ENCODE results near the gene ASXL1.
"Not testable (repeated sequence)": the region's sequence is repeated elsewhere in the genome, so short reads cannot be mapped to it uniquely, and the experiment has no call there.

Gene ASXL1

GRCh38 chr20:32368323-32368722, 10.2 kb downstream of the ASXL1 start:
- Histone ChIP-seq H3K4me3 (ENCODE audit: low read depth, low read length) (no peak overlapping the region), H3K36me3 (replicated peaks) (peaks cover 20% of the 10 kb centered on the region), H3K27me3 (replicated peaks) (no peaks in the 10 kb centered on the region), H3K27ac (no peak overlapping the region)
- no peak for TF ChIP-seq CTCF (IDR thresholded peaks at IDR 0.05; ENCODE audit: low read depth, low read length, missing control alignments)
- DNase-seq, result no peak
- in situ Hi-C loops (cut with HindIII; ENCODE audit: low pct_ligation_motif_present, low sequenced_read_pairs), result no loop called here

DNA sequence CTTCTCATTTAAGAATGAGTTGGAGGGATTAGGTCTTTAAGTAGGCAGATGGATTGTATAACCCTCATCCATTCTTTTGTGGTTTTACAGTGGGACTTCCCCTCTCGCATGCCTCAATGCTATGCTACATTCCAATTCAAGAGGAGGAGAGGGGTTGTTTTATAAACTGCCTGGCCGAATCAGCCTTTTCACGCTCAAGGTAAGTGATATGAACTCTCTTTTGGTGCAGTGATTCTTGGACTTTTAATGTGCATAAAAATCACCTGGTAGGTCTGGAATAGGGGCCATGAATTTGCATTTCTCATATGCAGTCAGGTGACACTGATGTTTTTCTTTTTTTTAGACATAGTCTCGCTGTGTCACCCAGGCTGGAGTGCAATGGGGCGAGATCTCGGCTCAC, 10.8 kb downstream of the ASXL1 start:
- in situ Hi-C loops (cut with HindIII; ENCODE audit: low pct_ligation_motif_present, low sequenced_read_pairs), result no loop called here
- H3K27me3 ChIP-seq (replicated peaks), result no peaks in the 10 kb centered on the region
- peaks cover 21% of the 10 kb centered on the region for H3K36me3 ChIP-seq (replicated peaks)
- peak; percentile 42 for DNase-seq
- TF ChIP-seq CTCF (IDR thresholded peaks at IDR 0.05; ENCODE audit: low read depth, low read length, missing control alignments), result no peak
- no peak overlapping the region for H3K4me3 ChIP-seq (ENCODE audit: low read depth, low read length)
- peak overlapping the region; percentile 33 for H3K27ac ChIP-seq

- Histone ChIP-seq H3K4me3 (ENCODE audit: low read depth, low read length) (no peak overlapping the region), H3K27me3 (replicated peaks) (no peaks in the 10 kb centered on the region), H3K36me3 (replicated peaks) (peaks cover 27% of the 10 kb centered on the region), H3K27ac (no peak overlapping the region)
- DNase-seq, result no peak
- in situ Hi-C loops (cut with HindIII; ENCODE audit: low pct_ligation_motif_present, low sequenced_read_pairs), result no loop called here
- TF ChIP-seq CTCF (IDR thresholded peaks at IDR 0.05; ENCODE audit: low read depth, low read length, missing control alignments), result no peak
These were observed 12.8 kb downstream of the ASXL1 start for GRCh38 chr20:32370897-32371296.

DNA sequence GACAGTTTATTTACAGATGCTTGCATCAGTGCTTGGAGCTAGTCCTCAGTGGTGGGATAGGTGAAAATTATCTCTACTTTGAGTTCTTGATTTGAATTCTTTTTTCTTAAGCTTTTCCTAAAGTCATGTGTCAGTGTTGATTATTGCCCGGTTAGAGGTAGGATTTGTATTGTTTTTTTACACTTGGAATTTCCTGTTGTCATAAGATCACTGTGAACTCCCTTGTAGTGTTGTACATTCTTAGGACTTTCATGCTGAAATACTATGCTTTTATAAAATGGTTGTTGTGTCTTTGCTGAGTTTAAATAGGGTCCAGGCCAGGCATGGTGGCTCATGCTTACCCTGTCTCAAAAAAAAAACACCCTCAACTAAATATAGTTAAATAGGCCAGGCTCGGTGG, 20.3 kb downstream of the ASXL1 start:
- DNase-seq, result no peak
- peaks cover 9% of the 10 kb centered on the region for H3K36me3 ChIP-seq (replicated peaks)
- in situ Hi-C loops (cut with HindIII; ENCODE audit: low pct_ligation_motif_present, low sequenced_read_pairs), result no loop called here
- H3K4me3 ChIP-seq (ENCODE audit: low read depth, low read length), result no peak overlapping the region
- no peak overlapping the region for H3K27ac ChIP-seq
- no peaks in the 10 kb centered on the region for H3K27me3 ChIP-seq (replicated peaks)
- no peak for TF ChIP-seq CTCF (IDR thresholded peaks at IDR 0.05; ENCODE audit: low read depth, low read length, missing control alignments)

GRCh38 chr20:32380037-32380436, 21.9 kb downstream of the ASXL1 start:
- DNase-seq; H3K27me3 ChIP-seq (replicated peaks); H3K4me3 ChIP-seq (ENCODE audit: low read depth, low read length); H3K36me3 ChIP-seq (replicated peaks); in situ Hi-C loops (cut with HindIII; ENCODE audit: low pct_ligation_motif_present, low sequenced_read_pairs); H3K27ac ChIP-seq: not testable (repeated sequence)

DNA sequence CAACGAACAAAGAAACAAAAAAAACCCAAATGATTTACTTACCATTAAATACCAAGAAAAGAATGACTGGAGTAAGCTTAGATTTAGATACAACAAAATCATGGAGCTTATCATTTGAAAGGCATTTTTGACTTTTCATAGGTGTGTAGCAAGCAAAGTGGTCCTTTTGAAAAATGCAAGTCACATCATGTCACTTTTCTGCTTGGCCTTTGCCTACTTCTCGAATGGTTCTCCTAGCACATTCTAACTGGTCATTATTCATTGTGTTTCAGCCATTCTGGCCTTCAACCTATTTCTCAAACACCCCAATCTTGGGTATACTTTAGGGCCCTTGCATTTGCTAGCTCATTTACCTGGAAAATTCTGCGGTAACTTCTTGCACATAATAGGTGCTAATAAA, 22.6 kb downstream of the ASXL1 start:
- Histone ChIP-seq H3K4me3 (ENCODE audit: low read depth, low read length) (no peak overlapping the region), H3K36me3 (replicated peaks) (peaks cover 4% of the 10 kb centered on the region), H3K27me3 (replicated peaks) (no peaks in the 10 kb centered on the region), H3K27ac (no peak overlapping the region)
- no peak for DNase-seq
- TF ChIP-seq CTCF (IDR thresholded peaks at IDR 0.05; ENCODE audit: low read depth, low read length, missing control alignments), result no peak
- in situ Hi-C loops (cut with HindIII; ENCODE audit: low pct_ligation_motif_present, low sequenced_read_pairs), result no loop called here
